CD4-positive, alpha-beta T cell treated with Interleukin-6 for 4 hours (primary cell): ENCODE results near the gene CD163L1.
"Not testable (repeated sequence)": the region's sequence is repeated elsewhere in the genome, so short reads cannot be mapped to it uniquely, and the experiment has no call there.

Experiments
- DNase-seq: peaks from one replicate; pipeline ENCODE4 v3.0.0-alpha.2; 2020; ENCODE audit warnings: mixed read lengths

Gene CD163L1

DNA sequence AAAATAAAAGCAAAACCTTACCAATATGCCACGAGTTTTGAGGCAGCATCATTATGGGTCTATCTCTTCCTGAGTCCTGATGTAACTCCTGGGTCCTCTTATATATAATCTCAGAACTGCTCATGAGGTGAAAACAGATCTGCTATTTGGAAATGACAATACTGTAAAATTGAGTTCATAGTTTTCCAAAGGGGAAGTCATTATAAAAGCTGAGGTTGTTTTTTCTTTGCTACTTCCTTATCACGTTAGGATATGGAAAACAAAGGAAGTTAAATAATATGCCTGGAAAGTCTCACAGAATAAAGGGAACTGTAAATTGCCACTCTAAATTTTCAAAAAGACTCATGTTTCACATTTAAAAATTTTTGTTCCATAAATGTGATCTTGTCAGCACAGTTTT is at the start of gene CD163L1:
Gene CD163L1 (minus strand): TSS at position 78 of the 400 bp plus-strand sequence. CDS start 26 bp downstream, at position 52.
- DNase-seq = no peak

DNA sequence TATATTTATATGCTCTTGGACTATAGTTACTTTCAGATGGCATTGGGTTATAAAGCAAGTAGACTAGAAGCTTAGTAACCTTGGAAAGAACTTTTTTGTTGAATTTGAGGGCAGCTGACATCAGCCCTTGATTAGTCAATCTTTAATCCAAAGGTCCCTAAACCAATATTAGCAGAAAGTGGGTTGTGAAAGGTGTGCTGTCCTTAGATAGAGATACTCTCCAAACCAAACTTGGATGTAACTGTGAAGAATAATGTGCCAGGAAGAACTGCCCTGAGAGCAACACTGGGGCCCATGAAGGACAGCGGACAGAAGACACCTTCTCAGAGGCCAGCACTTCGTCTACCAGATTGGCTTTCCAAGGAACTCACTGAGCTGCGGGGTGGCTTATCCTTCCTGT is 49.1 kb upstream of the CD163L1 start:
- no peak for DNase-seq

DNA sequence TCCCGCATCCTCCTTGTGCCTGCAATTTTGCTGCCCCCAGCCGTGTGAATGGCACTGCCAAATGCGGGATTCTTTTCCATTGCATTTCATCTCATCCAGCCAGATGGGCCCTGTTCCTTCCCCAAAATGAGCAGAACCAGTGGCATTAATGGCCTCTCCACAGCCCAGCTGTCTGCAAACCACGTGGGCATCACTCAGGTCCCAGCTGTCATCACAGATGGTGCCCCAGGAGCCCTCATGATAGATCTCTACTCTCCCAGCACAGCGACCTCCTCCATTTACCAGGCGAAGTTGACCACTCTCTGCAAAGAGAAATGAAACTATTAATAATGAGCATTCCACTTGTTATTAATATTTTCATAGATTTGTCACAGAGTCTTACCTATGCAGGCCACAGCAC is 42.6 kb upstream of the CD163L1 start:
- no peak for DNase-seq

DNA sequence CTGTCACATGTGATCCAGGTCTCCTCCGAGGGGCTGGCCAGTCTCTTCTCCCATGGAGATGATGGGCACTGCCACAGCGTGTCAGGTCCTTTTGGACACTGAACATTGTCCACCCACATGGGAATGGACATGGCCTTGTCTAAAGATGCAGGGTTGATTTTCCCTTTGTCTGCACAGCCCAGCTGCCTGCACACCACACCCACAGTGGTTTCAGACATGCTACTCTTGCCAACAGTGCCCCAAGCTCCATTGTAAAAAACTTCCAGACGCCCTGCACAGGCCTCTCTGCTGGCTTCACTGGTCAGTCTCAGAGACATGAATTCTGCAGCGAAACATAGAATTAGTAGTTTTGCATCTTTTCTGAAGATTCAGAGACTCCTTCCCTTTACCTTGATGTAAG is 41.1 kb upstream of the CD163L1 start:
- no peak for DNase-seq

DNA sequence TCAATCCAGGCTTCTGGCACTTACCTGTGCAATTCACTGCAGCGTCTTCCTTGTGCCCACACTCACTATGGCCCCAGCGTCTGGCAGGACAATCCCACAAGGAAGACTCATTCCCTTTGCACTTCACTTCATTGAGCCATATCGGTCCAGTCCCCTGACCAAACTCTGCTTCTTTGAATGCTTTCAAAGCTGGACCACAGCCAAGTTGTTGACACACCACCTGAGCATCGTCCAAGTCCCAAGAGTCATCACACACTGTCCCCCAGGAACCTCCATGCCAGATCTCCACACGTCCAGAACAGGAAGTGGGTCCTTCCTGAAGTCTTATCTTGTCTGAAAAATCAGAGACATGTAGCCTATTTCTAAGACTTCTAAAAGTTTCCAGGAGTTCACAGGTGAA is 39.4 kb upstream of the CD163L1 start:
- no peak for DNase-seq

DNA sequence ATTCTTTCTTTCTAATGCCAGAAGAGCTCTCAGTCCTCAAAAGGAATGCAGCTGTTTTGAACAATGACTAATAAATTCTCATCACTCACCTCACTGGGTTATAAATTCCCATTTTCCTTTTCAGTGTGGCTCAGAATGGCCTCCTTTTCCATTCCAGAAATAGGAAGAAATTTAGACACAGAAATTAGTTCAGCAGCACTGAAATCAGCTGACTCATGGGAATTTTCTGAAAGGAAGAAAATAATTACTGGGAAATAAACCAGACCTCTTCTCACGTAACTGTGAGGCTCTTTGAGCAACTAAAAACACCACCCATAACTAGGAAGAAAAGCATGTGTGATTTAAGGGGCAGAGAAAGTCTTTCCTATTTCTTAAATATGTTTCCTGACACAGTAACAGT is 35.8 kb upstream of the CD163L1 start:
- DNase-seq = no peak

DNA sequence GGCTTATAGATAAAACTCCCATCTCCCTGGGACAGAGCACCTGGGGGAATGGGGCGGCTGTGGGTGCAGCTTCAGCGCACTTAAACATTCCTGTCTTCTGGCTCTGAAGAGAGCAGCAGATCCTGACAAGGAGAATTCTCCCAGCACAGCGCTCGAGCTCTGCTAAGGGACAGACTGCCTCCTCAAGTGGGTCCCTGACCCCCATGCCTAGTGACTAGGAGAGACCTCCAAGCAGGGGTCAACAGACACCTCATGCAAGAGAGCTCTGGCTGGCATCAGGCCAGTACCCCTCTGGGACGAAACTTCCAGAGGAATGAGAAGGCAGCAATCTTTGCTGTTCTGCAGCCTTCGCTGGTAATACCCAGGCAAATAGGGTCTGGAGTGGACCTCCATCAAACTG is 28.1 kb upstream of the CD163L1 start:
- no peak for DNase-seq

DNA sequence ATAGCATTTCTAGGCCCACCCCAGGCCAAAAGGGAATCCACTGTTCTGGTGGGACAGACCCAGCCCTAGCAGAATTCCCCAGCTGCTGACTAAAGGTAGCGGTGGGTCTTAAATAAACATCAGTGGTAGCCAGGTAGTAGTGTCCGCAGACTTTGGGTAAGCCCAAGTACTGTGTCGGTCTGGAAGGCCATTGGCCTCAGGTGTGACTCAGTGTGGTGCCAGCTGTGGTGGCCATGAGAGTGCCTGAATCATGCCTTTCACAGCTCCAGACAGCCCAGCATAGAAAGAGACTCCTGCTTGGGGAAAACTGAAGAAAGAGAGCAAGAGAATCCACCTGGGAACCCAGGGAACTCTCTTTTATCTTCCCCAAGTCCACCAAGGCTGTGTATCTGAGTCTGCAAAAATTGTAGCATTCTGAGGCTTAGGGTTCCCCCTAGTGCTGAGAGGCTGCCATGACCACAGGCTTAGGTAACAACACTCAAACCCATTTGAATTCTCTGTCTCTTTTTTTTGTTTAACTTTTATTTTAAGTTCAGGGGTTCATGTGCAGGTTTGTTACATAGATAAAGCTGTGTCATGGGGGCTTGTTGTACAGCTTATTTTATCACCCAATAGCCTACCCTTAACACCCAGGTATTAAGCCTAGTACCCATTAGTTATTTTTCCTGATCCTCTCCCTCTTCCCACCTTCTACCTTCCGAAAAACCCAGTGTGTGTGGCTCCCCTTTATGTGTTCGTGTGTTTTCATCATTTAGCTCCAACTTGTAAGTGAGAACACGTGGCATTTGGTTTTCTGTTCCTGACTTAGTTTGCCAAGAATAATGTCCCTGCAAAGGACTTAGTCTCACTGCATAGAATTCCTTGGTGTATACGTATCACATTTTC is 16.7 kb upstream of the CD163L1 start:
- peak; percentile 54 for DNase-seq

DNA sequence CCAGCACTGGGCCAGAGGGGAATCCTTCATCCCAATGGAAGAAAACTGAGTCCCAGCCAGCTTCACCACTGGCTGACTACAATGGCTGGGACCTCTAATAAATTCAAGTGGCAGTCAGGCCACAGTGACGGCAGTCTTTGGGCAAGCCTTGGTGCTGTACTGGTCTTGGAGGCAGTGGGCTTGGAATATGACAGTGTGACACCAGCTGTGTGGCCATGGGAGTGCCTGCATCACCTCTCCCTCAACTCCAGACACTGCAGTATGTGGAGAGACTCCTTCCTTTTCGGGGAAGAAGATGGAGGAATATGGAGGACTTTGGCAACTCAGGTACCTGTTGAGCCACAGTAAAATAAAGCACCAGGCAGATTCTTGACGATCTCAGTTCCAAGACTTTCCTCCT is 16.0 kb upstream of the CD163L1 start:
- DNase-seq = no peak

DNA sequence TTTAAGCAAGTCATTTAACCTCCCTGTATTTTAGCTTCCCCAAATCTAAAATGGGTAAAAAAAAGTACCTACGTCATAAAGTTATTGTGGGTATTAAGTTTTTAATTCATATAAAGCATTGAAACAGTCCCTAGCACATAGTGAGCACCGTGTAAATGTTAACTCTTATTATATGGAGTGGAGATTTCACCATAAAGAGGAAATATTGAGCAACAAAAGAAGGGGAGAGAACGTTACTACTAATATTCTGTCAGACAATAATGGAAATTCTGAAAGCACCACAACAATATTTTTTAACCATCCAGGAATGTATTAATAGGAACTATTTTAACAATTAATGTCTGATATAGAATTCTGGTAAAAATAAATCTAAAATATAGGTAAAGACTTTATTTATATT is 7.8 kb upstream of the CD163L1 start:
- DNase-seq = no peak

DNA sequence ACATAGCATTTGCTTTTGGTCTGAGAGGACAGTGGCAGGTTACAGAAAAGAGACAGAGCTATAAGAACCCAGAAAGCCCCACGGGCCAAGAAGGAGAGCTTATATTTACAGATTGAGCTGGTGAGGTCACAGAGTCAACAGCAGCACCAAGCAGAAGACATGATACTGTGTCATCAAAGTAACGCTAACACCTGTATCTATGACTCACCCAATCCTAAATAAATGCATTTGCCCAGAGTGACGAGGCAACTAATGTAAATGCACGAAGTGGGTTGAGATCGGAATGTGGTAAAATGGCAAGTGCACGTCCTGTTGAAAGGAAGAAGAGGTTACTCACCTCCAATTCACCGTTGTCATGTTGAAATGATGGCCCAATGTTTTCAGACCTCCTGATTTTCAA is 6.7 kb upstream of the CD163L1 start:
- no peak for DNase-seq

DNA sequence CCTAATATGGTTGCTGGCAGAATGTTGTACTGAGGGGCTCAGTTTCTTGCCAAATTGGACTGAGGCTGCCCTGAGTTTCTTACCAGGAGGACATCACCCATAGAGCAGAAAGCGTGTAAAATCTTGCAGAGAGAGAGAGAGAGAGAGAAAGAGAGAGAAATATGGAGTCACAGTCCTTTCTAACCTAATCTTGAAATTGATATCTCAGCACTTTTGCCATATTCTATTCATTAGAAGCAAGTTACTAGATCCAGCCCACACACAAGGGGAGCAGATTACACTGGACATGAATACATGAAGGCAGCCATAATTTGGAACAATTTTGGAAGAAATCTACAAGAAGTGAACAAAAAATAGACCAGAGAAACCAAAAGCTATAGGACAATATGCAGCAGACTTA is 4.1 kb upstream of the CD163L1 start:
- no peak for DNase-seq

DNA sequence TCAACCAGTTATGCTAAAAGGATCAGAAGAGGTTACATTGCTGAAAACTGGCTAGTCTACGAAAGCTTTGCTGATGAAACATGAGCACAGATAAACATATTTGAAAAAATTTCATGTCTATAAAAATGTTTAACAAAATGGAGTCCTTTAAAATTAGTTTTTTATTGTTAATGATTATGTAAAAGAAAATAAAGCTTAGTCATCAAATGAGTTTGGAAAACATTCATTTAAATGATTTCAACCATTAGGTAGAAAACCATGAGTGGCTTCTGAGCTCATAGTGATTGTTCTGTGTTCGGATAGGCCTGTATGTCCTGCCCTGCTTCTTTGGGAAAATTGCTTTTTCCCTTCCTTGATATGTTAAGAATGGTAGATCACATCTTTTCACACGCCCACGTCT is 584 bp upstream of the CD163L1 start:
- DNase-seq = no peak

DNA sequence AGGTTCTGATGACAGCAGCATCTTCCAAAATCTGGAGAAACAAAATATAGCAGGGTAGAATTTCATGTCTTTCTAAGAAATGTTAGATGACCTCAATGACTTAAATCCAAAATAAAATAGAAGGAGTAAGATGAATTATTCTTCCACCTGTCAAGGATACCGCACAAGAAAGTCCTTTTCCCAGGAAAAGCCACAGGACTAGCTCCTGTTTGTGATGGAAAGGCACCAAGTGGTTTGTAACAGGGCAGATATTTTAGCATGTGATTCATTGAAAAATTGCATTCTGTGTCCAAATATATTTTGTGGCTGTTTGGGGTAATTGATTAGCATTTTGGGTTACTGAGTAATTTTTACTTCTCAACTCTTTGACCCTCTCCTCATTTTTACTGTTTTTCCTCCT is 2.7 kb downstream of the CD163L1 start:
- no peak for DNase-seq

DNA sequence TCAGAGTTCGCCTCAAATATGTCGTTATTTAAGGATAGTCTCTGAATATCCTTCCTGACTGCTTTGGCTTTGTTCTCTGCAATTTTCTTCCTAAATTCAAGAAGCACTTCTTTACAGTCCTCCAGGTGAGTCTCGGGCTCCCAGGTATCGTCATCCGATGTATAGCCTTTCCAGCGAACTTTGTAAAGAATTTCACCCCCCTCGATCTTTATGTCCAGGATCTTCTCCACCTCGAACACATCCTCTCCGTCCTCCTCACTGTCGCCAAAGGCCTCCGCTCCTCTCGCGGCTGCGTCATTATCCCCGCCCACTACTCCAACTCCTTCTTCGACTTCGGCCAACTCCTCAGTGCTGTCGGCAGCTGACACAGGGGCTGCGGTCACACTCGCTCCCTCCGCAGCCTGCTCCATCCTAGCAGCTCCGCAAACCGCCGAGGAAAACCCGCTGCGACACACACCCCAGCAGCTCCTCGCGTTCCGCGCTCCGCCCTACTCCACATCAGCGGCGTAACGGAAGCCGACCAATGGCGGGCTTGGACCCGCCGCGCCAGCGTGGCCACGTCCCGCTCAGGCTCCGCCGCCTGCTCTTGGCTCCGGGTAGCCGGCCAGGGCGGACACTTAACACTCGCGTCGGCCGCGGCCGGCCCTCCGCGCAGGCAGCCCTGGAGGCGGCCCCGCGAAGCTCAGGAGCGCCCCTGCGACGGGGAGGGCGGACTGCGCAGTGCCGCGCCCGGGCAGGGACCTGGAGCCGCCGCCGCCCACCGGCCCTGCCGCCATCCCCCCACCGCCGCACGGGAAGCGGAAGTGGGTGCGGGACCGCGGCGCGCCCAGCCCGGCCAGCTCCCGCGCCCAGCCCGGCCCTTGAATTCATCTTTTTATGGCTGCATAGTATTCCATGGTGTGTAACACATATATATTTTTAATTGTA is 4.1 kb downstream of the CD163L1 start:
- peak; percentile 23 for DNase-seq

DNA sequence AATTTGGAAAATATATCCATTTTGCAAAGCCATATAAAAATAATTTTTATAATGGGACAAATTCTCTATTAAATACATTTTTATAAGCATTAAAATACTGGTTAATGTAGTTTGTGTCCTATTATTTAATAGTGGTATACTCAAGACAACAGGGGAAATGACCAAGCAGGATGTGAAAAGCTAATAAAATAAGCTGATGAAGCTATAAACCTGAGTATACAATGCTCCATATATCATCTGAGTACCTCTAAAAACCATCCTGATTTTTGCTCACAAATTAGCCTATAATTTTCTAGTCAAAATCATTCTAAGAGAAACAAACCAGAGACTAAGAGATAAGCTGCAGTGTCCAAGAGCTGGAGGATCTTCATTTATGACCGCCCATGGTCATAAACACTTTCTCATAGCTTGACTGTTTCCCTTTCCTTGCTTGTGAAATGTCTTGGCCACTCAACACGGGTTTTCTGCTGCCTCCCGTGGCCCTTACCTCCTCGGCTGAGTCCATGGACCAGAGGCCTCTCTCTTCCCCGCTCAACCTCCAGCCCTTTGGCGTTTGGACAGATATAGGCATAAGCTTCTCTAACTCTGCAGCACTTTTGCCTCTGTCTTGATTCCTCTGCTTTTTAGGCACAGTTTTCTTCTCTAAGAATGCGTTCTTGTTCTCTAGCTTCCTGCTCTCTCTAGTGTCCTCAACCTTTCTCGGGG is 5.5 kb downstream of the CD163L1 start:
- not testable (repeated sequence) for DNase-seq

DNA sequence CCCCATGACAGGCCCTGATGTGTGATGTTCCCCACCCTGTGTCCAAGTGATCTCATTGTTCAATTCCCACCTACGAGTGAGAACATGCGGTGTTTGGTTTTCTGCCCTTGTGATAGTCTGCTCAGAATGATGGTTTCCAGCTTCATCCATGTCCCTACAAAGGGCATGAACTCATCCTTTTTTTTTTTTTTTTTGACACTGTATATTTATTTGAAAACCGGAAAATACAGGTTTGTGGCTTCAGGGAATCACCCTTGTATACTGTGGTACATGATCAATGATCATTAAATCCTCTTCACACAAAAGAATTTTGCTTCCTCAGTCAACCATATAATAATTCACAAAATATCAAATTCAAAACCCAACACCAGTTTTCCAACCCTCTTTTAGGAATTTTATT is 6.5 kb downstream of the CD163L1 start:
- DNase-seq = not testable (repeated sequence)

DNA sequence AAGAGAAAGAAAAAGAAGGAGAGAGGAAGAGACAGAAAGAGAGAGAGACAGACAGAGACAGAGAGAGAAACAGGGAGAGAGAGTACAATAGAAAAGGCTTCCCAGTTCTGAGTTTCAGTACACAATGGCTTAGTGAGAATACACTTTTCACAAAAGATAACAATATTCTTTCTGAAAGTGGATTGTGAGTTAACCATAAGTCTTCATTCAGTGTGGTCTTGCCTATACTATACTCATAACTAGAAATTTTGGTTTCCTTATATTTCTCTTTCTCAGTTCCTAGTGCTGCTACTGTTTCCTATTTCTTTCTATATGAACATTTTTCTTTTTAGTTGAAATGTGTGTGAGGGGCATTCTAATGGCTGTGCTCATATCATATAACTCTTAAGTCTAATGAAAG is 9.3 kb downstream of the CD163L1 start:
- DNase-seq = no peak

DNA sequence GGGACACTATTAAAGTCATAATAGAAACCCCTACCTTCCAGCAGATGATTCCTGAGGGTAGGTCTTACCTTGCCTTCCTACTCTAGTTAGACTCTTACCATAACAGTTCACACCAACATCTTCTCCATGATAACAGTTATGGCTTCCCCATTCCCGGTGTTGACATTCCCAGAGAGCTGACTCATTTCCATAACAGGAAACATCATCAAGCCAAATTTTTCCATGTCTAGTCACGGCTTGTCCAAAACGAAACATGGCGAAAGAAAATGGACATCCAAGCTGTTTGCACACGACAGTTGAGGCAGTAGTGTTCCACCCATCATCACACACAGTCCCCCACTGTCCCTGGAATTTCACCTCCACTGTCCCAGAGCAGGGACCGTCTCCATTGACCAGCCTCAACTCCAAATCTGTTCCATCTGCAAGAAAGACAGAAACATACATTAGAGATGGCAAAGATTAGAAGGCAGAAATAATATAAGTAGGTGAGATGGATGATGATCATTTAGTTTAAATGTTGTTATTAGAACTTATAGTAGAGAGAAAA is 10.6 kb downstream of the CD163L1 start:
- no peak for DNase-seq

DNA sequence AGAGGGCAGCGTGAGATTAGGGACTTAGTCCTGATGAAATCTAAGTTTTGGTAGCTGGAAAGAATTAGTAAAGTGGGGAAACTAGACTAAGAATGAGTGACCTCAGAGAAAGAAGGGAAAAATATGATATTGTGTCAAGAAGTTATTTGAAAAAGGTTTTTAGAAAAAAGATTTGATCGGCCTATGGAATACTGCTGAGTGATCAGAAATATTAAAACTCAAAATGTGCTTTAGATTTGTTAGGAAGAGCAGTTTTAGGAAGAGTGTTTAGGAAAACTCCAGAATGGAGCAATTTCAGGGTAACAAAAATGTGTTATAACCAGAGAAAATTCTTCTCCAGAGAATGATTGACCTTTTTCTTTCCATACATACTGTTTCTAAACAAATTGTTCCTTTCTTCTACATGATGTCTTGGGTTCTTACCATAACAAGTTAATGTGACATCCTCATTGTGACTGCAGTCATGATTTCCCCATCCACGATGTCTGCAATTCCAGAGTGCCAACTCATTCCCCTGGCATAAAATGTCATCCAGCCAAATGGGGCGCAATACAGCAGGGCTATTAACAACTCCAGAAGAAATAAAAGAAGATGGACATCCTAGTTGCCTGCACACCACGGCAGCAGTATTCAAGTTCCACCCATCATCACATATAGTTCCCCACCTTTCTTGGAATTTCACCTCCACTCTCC is 11.8 kb downstream of the CD163L1 start:
- DNase-seq = no peak

DNA sequence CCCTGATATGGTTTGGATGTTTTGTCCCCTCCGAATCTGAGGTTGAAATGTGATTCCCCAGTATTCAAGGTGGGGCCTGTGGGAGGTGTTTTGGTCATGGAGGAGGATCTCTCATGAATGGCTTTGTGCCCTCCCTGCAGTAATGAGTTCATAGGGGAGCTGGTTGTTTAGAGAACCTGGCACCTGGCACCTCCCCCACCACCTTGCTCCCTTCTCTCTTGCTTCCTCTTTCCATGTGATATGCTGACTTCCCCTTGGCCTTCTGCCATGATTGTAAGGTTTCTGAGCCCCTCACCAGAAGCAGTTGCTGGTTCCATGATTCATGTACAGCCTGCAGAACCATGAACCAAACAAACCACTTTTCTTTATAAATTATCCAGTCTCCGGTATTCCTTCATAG is 32.6 kb downstream of the CD163L1 start:
- DNase-seq = no peak

DNA sequence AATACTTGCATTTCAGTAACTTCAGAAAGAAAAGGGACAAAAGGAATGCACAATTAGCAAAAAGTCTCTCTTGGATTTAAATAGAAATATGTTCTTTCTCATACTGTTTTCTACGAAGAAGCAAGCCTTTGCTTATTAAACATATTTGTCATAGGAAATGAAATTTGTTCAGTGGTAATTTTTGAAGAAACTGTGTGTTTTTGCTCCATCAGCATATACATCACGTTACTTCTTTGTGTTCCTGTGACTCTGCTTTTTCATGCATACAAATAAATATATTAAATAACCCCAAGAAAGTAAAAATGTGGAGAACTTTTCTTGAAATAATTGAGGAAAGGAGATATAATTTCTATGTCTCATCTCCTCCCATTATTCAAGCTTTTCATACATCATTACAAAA is 39.7 kb downstream of the CD163L1 start:
- no peak for DNase-seq
